ENCODE measurements around the gene GLYATL1B. TPM values are rescaled to one million over a fixed set of nuclear protein-coding genes. Genes with fewer than 3 reads are reported as not detected.
"Not testable (repeated sequence)": the region's sequence is repeated elsewhere in the genome, so short reads cannot be mapped to it uniquely, and the experiment has no call there.

GLYATL1B gene
- total and polyA plus RNA-seq, 10 of the 15 experiments (the other 5 are each of a cell fraction or from before 2014, with no cell fraction given) = 0.10 to 1.7 (median 0.24) TPM; not detected in 4

- TF ChIP-seq ZNF687 (IDR thresholded peaks at IDR 0.05) = 0 out of 2 replicates have a peak, but pooled peaks have one; percentile 44
- TF ChIP-seq ZNF622 (IDR thresholded peaks at IDR 0.05) = no peak
- TF ChIP-seq IRF4 (IDR thresholded peaks at IDR 0.05; ENCODE audit: low read depth, low read length) = 0 out of 2 replicates have a peak, but pooled peaks have one; percentile 35
- peak; percentile 39 for TF ChIP-seq SP1 (IDR thresholded peaks at IDR 0.05; ENCODE audit: low read depth, low read length)
- peak; percentile 46 for TF ChIP-seq IKZF1 (conservative IDR thresholded peaks at IDR 0.05)
- TF ChIP-seq ZBED1 (IDR thresholded peaks at IDR 0.05; ENCODE audit: borderline replicate concordance) = no peak
- TF ChIP-seq MLLT1 (IDR thresholded peaks at IDR 0.05) = no peak
- peak; percentile 63 for TF ChIP-seq SMARCA5 (IDR thresholded peaks at IDR 0.05)
- peak; percentile 87 for TF ChIP-seq SMC3 (IDR thresholded peaks at IDR 0.05; ENCODE audit: borderline replicate concordance, low read length)
- no peak for TF ChIP-seq PML (IDR thresholded peaks at IDR 0.05; ENCODE audit: low read length)
These were observed 49.7 kb downstream of the GLYATL1B start (continued) for GRCh38 chr11:59135648-59136461.

- ChIA-PET RAD21 (ENCODE audit: unreplicated experiment) (interaction anchor here (1.2 to 3.7 kb wide), 10 partner anchors 11 to 78 kb away, joined by 3 to 33 read pairs (median 8); partner anchors contain the start of gene FAM111B), CTCF (interaction anchor here (0.6 to 3.1 kb wide), 37 partner anchors 8 to 560 kb away, joined by 3 to 49 read pairs (median 6); partner anchors contain the start of genes DTX4, FAM111B and OR5A1), SMC1A (ENCODE audit: uncharacterized antibody, unreplicated experiment) (interaction anchor here (0.8 to 3.6 kb wide), 13 partner anchors 8 to 294 kb away, joined by 3 to 28 read pairs (median 6); partner anchors contain the start of gene FAM111B)
- DNase-seq (ENCODE audit: low read depth, low spot score); H3K9ac ChIP-seq (ENCODE audit: control insufficient read depth, insufficient read depth, low read length); H2AFZ ChIP-seq (ENCODE audit: control insufficient read depth, low read depth, low read length); in situ Hi-C loops (cut with MboI); BruUV-seq (replicated peaks); ATAC-seq; H3K4me2 ChIP-seq (ENCODE audit: control insufficient read depth, insufficient read depth); POLR2A ChIA-PET; H3K9me3 ChIP-seq (replicated peaks; ENCODE audit: control insufficient read depth, insufficient read depth, low read length); FAIRE-seq; H3K27me3 ChIP-seq (replicated peaks in 1 of 2; ENCODE audit: control insufficient read depth in 2 of 2, insufficient read depth in 2 of 2, low read length in 1 of 2); H3K27ac ChIP-seq (ENCODE audit: control insufficient read depth, insufficient read depth); H4K20me1 ChIP-seq (ENCODE audit: control insufficient read depth, insufficient read depth); H3K79me2 ChIP-seq (ENCODE audit: control insufficient read depth, insufficient read depth, low read length); H3K4me3 ChIP-seq; H3K36me3 ChIP-seq (ENCODE audit: control insufficient read depth in 2 of 2, insufficient read depth in 2 of 2, low read length in 1 of 2); H3K4me1 ChIP-seq (ENCODE audit: control insufficient read depth, insufficient read depth, low read length): not testable (repeated sequence)
- intact Hi-C loops (cut with micrococcal nuclease; ENCODE audit: unreplicated experiment) = loop anchor here (1.0 to 10.0 kb wide), 6 partner anchors 39 to 482 kb away; no protein-coding TSS in a partner anchor
- whole genome bisulfite sequencing (ENCODE audit: insufficient coverage, insufficient replicate concordance, low lambda C conversion rate, missing lambda C conversion rate) = 63% methylated on average over 6 of the region's 6 CpGs
These were observed 50.4 kb downstream of the GLYATL1B start for GRCh38 chr11:59136551-59136950.

Data from GM12878 (cell line).